HepG2 (cell line): ENCODE data around the gene NINJ2. TPM values are rescaled to one million over a fixed set of nuclear protein-coding genes. Genes with fewer than 3 reads are reported as not detected.

ENCODE experiments used
- ARID2 ChIP-seq: sonication (generic); formaldehyde crosslinking; IDR thresholded peaks from 2 replicates; pipeline ENCODE4 v1.8.1; 2022; ENCODE audit warnings: mild to moderate bottlenecking, missing genetic modification reagents, borderline replicate concordance
- BCL6 ChIP-seq: IDR thresholded peaks from 2 replicates; pipeline ENCODE4 v1.6.1; 2016; ENCODE audit warnings: missing genetic modification reagents, missing compliant biosample characterization
- CCDC6 ChIP-seq: sonication (generic); formaldehyde crosslinking; IDR thresholded peaks from 2 replicates; pipeline ENCODE4 v1.8.1; 2022; ENCODE audit warnings: mild to moderate bottlenecking, missing genetic modification reagents, moderate library complexity
- CENPT ChIP-seq: sonication (generic); formaldehyde crosslinking; IDR thresholded peaks from 2 replicates; pipeline ENCODE4 v1.8.0; 2022; ENCODE audit warnings: low read depth, mild to moderate bottlenecking, moderate library complexity, missing genetic modification reagents
- EED ChIP-seq: sonication (generic); formaldehyde crosslinking; IDR thresholded peaks from 2 replicates; pipeline ENCODE4 v1.5.0; 2020; ENCODE audit warnings: mild to moderate bottlenecking, missing genetic modification reagents
- FOXM1 ChIP-seq: sonication (generic); formaldehyde crosslinking; IDR thresholded peaks from 2 replicates; pipeline ENCODE4 v1.5.0; 2020; ENCODE audit warnings: missing genetic modification reagents
- MAZ ChIP-seq, 2 experiments: sonication (generic) in 1 of 2; formaldehyde crosslinking in 1 of 2; IDR thresholded peaks; 2 replicates each; pipeline versions ENCODE4 v1.5.0 to v1.6.1; 2012 to 2020; ENCODE audit warnings: low read depth in 2 of 2, mild to moderate bottlenecking in 2 of 2, borderline replicate concordance in 1 of 2, improper control_type of control experiment in 1 of 2, low read length in 1 of 2, missing genetic modification reagents in 1 of 2, moderate library complexity in 1 of 2
- NFATC3 ChIP-seq: sonication (generic); formaldehyde crosslinking; IDR thresholded peaks from 2 replicates; pipeline ENCODE4 v1.5.1; 2020; ENCODE audit warnings: mild to moderate bottlenecking, missing genetic modification reagents
- NFYC ChIP-seq: IDR thresholded peaks from 2 replicates; pipeline ENCODE4 v1.6.1; 2016; ENCODE audit warnings: missing genetic modification reagents, missing compliant biosample characterization
- PRMT3 ChIP-seq: sonication (generic); formaldehyde crosslinking; IDR thresholded peaks from 2 replicates; pipeline ENCODE4 v1.8.1; 2022; ENCODE audit warnings: low read depth, mild to moderate bottlenecking, moderate library complexity, missing genetic modification reagents, borderline replicate concordance
- RFXANK ChIP-seq: IDR thresholded peaks from 2 replicates; pipeline ENCODE4 v1.6.1; 2016
- SAP130 ChIP-seq: IDR thresholded peaks from 2 replicates; pipeline ENCODE4 v1.6.1; 2016; ENCODE audit warnings: low read depth
- ZFX ChIP-seq: sonication (generic); formaldehyde crosslinking; IDR thresholded peaks from 2 replicates; pipeline ENCODE4 v1.4.0; 2020; ENCODE audit warnings: mild to moderate bottlenecking, low read depth, missing genetic modification reagents, moderate library complexity
- ZNF136 ChIP-seq: sonication (generic); formaldehyde crosslinking; IDR thresholded peaks from 2 replicates; pipeline ENCODE4 v1.8.1; 2022; ENCODE audit warnings: low read depth, mild to moderate bottlenecking, moderate library complexity, missing genetic modification reagents
- ZNF260 ChIP-seq: sonication (generic); formaldehyde crosslinking; IDR thresholded peaks from 2 replicates; pipeline ENCODE4 v1.4.0; 2020; ENCODE audit warnings: missing genetic modification reagents, low read depth, mild to moderate bottlenecking, borderline replicate concordance
- ZNF598 ChIP-seq: sonication (generic); formaldehyde crosslinking; IDR thresholded peaks from 2 replicates; pipeline ENCODE4 v1.5.1; 2020; ENCODE audit warnings: mild to moderate bottlenecking, missing genetic modification reagents, borderline replicate concordance
- ZNF605 ChIP-seq: sonication (generic); formaldehyde crosslinking; IDR thresholded peaks from 2 replicates; pipeline ENCODE4 v1.8.0; 2022; ENCODE audit warnings: mild to moderate bottlenecking, missing genetic modification reagents
- ZNF768 ChIP-seq: sonication (generic); formaldehyde crosslinking; IDR thresholded peaks from 2 replicates; pipeline ENCODE4 v1.4.0; 2020; ENCODE audit warnings: missing genetic modification reagents
- ZNF841 ChIP-seq: sonication (generic); formaldehyde crosslinking; IDR thresholded peaks from 2 replicates; pipeline ENCODE4 v1.8.1; 2023; ENCODE audit warnings: missing genetic modification reagents, borderline replicate concordance
- polyA plus RNA-seq, 8 experiments: library from polyadenylated mRNA; depleted of rRNA in 3 of 8; stranded (reverse) in 7 of 8; unstranded in 1 of 8; fragments of >200 nt; fragmentation: Illumina TruSeq in 4 of 8; extraction: Trizol in 4 of 8; gene quantifications; 2 replicates each; pipeline versions ENCODE4 v1.2.1 to v1.2.3, GENCODE V29; 2011 to 2016; ENCODE audit warnings: low read depth in 4 of 8, missing spikeins in 1 of 8, mixed read lengths in 1 of 8; ENCODE audit not compliant: insufficient read depth in 1 of 8
- total RNA-seq, 5 experiments: library from RNA; depleted of rRNA; stranded (reverse); fragments of >200 nt; fragmentation: Illumina TruSeq; extraction: Trizol; gene quantifications; 2 replicates each; pipeline ENCODE4 v1.2.3, GENCODE V29; 2016; ENCODE audit warnings: low read depth in 1 of 5
- TF ChIP-seq, protein P1 (sequence below): sonication (generic); formaldehyde crosslinking; IDR thresholded peaks from 2 replicates; pipeline ENCODE4 v1.4.0; 2020; ENCODE audit warnings: mild to moderate bottlenecking, missing genetic modification reagents
- TF ChIP-seq, protein P2 (sequence below): sonication (generic); formaldehyde crosslinking; IDR thresholded peaks from 2 replicates; pipeline ENCODE4 v1.8.1; 2023; ENCODE audit warnings: mild to moderate bottlenecking, missing genetic modification reagents

The NINJ2 gene
- total and polyA plus RNA-seq, 2 of the 13 experiments (the other 11 are each of a cell fraction or from before 2014, with no cell fraction given): 0.62 to 3.8 TPM

DNA sequence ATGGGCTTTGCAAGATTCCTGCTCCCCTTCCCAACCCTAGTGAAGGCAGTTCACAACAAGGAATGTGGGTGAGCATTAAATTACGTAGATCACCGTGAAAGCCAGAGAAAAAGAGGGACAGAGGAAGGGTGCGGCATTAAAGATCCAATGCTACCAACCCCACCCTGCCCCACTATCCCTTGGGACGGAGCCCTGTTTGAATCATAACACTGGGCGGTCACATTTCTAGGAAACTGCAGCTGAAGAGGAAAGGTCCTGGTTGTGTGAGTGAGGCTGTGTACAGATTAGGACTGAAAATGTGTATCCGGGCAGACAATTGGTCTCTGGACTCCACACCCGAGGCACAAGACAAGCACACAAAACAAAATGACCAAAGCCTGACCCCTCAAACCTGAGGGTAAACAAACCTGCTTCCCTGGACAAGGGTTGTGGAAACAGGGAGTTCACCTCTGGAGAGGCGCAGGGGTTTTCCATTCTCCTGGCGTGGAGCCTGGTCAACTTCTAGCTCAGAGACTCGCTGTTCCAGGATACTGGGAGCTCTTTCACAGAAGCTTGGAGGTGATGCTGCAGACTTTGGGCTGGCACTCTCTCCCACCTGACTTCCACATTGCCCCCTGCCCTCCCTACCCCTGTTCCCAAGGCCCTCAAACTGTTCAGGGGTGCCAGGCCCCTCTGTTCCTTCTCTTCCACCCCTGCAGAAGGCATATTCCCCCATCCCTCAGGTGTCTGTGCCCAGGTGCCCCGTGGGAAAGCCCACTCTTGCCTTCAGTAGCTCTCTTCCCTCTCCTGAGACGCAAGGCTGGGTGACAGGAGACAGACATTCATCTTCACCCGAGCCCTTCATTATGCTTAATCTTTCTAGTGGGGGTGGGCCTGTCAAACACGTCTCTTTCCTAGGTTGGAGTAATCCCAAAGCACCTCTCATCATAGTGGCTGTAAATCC is 16.5 kb downstream of the NINJ2 start (continued):
- TF ChIP-seq, protein P1, sequence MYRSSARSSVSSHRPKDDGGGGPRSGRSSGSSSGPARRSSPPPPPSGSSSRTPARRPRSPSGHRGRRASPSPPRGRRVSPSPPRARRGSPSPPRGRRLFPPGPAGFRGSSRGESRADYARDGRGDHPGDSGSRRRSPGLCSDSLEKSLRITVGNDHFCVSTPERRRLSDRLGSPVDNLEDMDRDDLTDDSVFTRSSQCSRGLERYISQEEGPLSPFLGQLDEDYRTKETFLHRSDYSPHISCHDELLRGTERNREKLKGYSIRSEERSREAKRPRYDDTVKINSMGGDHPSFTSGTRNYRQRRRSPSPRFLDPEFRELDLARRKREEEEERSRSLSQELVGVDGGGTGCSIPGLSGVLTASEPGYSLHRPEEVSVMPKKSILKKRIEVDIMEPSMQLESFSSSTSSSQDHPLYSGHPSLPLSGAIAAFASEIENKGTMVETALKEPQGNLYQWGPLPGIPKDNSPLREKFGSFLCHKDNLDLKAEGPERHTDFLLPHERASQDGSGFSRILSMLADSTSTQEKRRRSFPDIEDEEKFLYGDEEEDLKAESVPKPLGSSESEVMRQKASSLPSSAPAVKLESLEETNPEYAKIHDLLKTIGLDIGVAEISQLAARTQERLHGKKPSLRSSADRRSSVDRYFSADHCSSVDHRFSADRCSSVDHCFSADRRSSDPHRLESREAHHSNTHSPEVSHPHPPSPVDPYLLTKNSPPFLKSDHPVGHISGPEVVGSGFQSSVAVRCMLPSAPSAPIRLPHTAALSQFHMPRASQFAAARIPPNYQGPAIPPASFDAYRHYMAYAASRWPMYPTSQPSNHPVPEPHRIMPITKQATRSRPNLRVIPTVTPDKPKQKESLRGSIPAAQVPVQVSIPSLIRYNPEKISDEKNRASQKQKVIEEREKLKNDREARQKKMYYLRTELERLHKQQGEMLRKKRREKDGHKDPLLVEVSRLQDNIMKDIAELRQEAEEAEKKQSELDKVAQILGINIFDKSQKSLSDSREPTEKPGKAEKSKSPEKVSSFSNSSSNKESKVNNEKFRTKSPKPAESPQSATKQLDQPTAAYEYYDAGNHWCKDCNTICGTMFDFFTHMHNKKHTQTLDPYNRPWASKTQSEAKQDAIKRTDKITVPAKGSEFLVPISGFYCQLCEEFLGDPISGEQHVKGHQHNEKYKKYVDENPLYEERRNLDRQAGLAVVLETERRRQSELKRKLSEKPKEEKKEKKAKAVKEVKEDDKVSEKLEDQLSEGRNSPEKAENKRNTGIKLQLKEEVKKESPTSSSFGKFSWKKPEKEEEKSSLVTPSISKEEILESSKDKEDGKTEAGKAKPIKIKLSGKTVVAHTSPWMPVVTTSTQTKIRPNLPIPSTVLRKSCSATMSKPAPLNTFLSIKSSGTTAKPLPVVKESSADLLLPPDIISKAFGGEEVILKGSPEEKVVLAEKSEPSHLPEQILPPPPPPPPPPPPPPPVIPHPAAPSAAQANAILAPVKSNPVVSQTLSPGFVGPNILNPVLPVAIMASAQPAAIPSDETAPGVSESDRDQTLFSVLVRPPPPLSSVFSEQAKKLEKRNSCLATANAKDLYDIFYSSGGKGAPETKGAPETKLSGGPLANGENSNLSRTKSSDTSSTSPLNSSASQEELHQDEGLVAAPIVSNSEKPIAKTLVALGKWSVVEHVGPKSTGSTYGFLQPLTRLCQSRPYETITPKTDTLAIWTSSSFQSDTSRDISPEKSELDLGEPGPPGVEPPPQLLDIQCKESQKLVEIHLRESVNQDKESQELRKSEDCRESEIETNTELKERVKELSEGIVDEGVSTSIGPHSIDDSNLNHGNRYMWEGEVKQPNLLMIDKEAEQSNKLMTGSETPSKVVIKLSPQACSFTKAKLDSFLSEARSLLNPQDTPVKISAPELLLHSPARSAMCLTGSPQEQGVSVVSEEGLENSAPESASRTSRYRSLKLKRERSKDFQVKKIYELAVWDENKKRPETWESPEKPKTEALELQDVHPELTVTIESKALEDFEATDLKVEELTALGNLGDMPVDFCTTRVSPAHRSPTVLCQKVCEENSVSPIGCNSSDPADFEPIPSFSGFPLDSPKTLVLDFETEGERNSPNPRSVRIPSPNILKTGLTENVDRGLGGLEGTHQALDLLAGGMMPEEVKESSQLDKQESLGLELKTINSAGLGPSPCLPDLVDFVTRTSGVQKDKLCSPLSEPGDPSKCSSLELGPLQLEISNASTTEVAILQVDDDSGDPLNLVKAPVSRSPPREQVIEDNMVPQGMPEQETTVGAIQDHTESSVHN (CRISPR knock-in tag): peak; percentile 85; the same call in 1 of the 2 replicates
- TF ChIP-seq BCL6 (CRISPR knock-in tag) (peak; percentile 99), CCDC6 (CRISPR knock-in tag) (0 out of 2 replicates have a peak, but pooled peaks have one; percentile 75), PRMT3 (CRISPR knock-in tag) (no peak), CENPT (CRISPR knock-in tag) (no peak), EED (CRISPR knock-in tag) (no peak), ZNF260 (CRISPR knock-in tag) (no peak), ARID2 (CRISPR knock-in tag) (no peak), NFATC3 (CRISPR knock-in tag) (no peak), RFXANK (CRISPR knock-in tag) (no peak), SAP130 (peak; percentile 88), ZNF136 (CRISPR knock-in tag) (peak; percentile 44; the same call in 1 of the 2 replicates), ZNF768 (CRISPR knock-in tag) (no peak), NFYC (no peak), MAZ (IDR thresholded peaks at IDR 0.05; ENCODE audit: borderline replicate concordance, low read depth, low read length) (no peak), MAZ (CRISPR knock-in tag; IDR thresholded peaks at IDR 0.05; ENCODE audit: low read depth) (peak; percentile 60; the same call in 1 of the 2 replicates), ZNF598 (CRISPR knock-in tag) (no peak), ZFX (peak; percentile 61; the same call in 1 of the 2 replicates), ZNF841 (CRISPR knock-in tag) (no peak), FOXM1 (CRISPR knock-in tag) (peak; percentile 66; the same call in 1 of the 2 replicates), ZNF605 (peak; percentile 77)
- TF ChIP-seq, protein P2, sequence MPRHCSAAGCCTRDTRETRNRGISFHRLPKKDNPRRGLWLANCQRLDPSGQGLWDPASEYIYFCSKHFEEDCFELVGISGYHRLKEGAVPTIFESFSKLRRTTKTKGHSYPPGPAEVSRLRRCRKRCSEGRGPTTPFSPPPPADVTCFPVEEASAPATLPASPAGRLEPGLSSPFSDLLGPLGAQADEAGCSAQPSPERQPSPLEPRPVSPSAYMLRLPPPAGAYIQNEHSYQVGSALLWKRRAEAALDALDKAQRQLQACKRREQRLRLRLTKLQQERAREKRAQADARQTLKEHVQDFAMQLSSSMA: no peak
